Measurements from ENCODE around the gene SPOP. TPM values are rescaled to one million over a fixed set of nuclear protein-coding genes. Genes with fewer than 3 reads are reported as not detected.

SPOP gene
- total and polyA plus RNA-seq, 9 of the 15 experiments (the other 6 are each of a cell fraction or from before 2014, with no cell fraction given) = 34.2 to 65.9 (median 39.7) TPM

GRCh38 chr17:49690256-49690655 is 12.4 kb upstream of the SPOP start:
- ATAC-seq = no peak
- peaks cover 4 to 5% of the 10 kb centered on the region in 2 experiments; a peak in 1 of 5 replicates for H3K4me1 ChIP-seq (replicated peaks in 1 of 2; ENCODE audit: control insufficient read depth in 2 of 2, insufficient read depth in 2 of 2, low read length in 2 of 2)
- no peak overlapping the region for H3K27ac ChIP-seq (ENCODE audit: extremely low read depth, low read depth, low read length)
- in situ Hi-C loops (cut with MboI) = no loop called here
- no peaks in the 10 kb centered on the region; a peak in 1 of 5 replicates for H3K27me3 ChIP-seq (ENCODE audit: control insufficient read depth in 2 of 2, insufficient read depth in 2 of 2, low read length in 2 of 2)
- H2AFZ ChIP-seq (ENCODE audit: low read depth, low read length) = no peak overlapping the region
- WGBS (ENCODE audit: insufficient coverage, low coverage, missing lambda C conversion rate) = 35% methylated on average over 2 of the region's 2 CpGs
- H3K9me3 ChIP-seq (replicated peaks; ENCODE audit: control insufficient read depth, insufficient read depth, low read depth, low read length) = no peaks in the 10 kb centered on the region
- no peak overlapping the region for H3K9ac ChIP-seq (ENCODE audit: insufficient read depth in 1 of 2, low read depth in 2 of 2, low read length in 2 of 2)
- ChIA-PET POLR2A (interaction anchor here (1.7 kb wide), 1 partner anchor 9 kb away, joined by 6 read pairs; no protein-coding TSS in a partner anchor), CTCF (ENCODE audit: low intra/inter-chr PET ratio) (no interaction called here)
- H4K20me1 ChIP-seq (replicated peaks; ENCODE audit: control insufficient read depth, insufficient read depth, low read length) = no peaks in the 10 kb centered on the region
- no peaks in the 10 kb centered on the region for H3K9me1 ChIP-seq (ENCODE audit: control insufficient read depth, insufficient read depth, low read length)
- no peak for FAIRE-seq
- no peaks in the 10 kb centered on the region for H3K79me2 ChIP-seq (ENCODE audit: control insufficient read depth, insufficient read depth, low read length)
- intact Hi-C loops (cut with micrococcal nuclease) = loop anchor here (10.0 kb wide), 1 partner anchor 275 kb away; the partner anchor contains the start of gene PHB1
- H3K4me3 ChIP-seq = no peak overlapping the region
- H3K4me2 ChIP-seq (ENCODE audit: insufficient read depth, low read length) = no peak overlapping the region
- no peaks in the 10 kb centered on the region for H3K36me3 ChIP-seq (ENCODE audit: control insufficient read depth, insufficient read depth, low read length)
- BruUV-seq (replicated peaks) = no TSS peak
- DNase-seq (ENCODE audit: extremely low read depth in 1 of 4, low spot score in 3 of 4) = no peak
- TF ChIP-seq RNF2 (IDR thresholded peaks at IDR 0.05) (no peak), ZBTB26 (CRISPR knock-in tag; IDR thresholded peaks at IDR 0.05) (no peak), KLF1 (tag; IDR thresholded peaks at IDR 0.05) (no peak), ETS2 (tag; IDR thresholded peaks at IDR 0.05; ENCODE audit: borderline replicate concordance, poor library complexity, severe bottlenecking) (no peak), GTF2B (IDR thresholded peaks at IDR 0.05; ENCODE audit: extremely low read depth, insufficient read length) (no peak), ELF4 (CRISPR knock-in tag; IDR thresholded peaks at IDR 0.05) (no peak), XRCC3 (IDR thresholded peaks at IDR 0.05) (no peak), FOS (IDR thresholded peaks at IDR 0.05; ENCODE audit: extremely low read depth, insufficient read length) (no peak), KLF13 (tag; IDR thresholded peaks at IDR 0.05; ENCODE audit: borderline replicate concordance, low read depth) (no peak), PCBP2 (IDR thresholded peaks at IDR 0.05; ENCODE audit: low read depth, low read length, poor library complexity, severe bottlenecking) (no peak), ZFPM2 (CRISPR knock-in tag; IDR thresholded peaks at IDR 0.05) (no peak), PYGO2 (tag; IDR thresholded peaks at IDR 0.05) (no peak), CREB3 (tag; conservative IDR thresholded peaks at IDR 0.05; ENCODE audit: low read depth) (no peak), POLR2A (conservative IDR thresholded peaks at IDR 0.05) (no peak)
- TF ChIP-seq, protein P1, sequence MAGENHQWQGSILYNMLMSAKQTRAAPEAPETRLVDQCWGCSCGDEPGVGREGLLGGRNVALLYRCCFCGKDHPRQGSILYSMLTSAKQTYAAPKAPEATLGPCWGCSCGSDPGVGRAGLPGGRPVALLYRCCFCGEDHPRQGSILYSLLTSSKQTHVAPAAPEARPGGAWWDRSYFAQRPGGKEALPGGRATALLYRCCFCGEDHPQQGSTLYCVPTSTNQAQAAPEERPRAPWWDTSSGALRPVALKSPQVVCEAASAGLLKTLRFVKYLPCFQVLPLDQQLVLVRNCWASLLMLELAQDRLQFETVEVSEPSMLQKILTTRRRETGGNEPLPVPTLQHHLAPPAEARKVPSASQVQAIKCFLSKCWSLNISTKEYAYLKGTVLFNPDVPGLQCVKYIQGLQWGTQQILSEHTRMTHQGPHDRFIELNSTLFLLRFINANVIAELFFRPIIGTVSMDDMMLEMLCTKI (IDR thresholded peaks at IDR 0.05; ENCODE audit: partially characterized antibody) = no peak
- TF ChIP-seq, protein P2, sequence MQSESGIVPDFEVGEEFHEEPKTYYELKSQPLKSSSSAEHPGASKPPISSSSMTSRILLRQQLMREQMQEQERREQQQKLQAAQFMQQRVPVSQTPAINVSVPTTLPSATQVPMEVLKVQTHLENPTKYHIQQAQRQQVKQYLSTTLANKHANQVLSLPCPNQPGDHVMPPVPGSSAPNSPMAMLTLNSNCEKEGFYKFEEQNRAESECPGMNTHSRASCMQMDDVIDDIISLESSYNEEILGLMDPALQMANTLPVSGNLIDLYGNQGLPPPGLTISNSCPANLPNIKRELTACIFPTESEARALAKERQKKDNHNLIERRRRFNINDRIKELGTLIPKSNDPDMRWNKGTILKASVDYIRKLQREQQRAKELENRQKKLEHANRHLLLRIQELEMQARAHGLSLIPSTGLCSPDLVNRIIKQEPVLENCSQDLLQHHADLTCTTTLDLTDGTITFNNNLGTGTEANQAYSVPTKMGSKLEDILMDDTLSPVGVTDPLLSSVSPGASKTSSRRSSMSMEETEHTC (IDR thresholded peaks at IDR 0.05) = no peak
